Fibroblast of skin of abdomen (primary cell): ENCODE results near the gene CHTF18.

Source experiments
- DNase-seq: peaks from one replicate; pipeline ENCODE4 v3.0.0-alpha.2; 2013

Gene CHTF18

GRCh38 chr16:760545-761343 lies 27.7 kb upstream of the CHTF18 start, which contains the start of gene MSLN:
Gene MSLN (plus strand): TSS chr16:760734. CDS start chr16:762681, 1,947 bp downstream.
- no peak for DNase-seq

GRCh38 chr16:761625-762513 lies 26.6 kb upstream of the CHTF18 start:
- DNase-seq: no peak

GRCh38 chr16:762595-763268 lies 25.7 kb upstream of the CHTF18 start:
- DNase-seq: no peak

GRCh38 chr16:763369-764183 lies 24.8 kb upstream of the CHTF18 start:
- DNase-seq: no peak

- no peak for DNase-seq
Measured at GRCh38 chr16:764184-764750, 24.2 kb upstream of the CHTF18 start.

GRCh38 chr16:764848-765487 lies 23.5 kb upstream of the CHTF18 start:
- no peak for DNase-seq

GRCh38 chr16:765488-765865 lies 22.9 kb upstream of the CHTF18 start:
- no peak for DNase-seq

- no peak for DNase-seq
Measured at GRCh38 chr16:766008-766819, 22.2 kb upstream of the CHTF18 start.

GRCh38 chr16:766820-767640 lies 21.4 kb upstream of the CHTF18 start:
- no peak for DNase-seq

- no peak for DNase-seq
Measured at GRCh38 chr16:767743-768235, 20.6 kb upstream of the CHTF18 start.

- no peak for DNase-seq
Measured at GRCh38 chr16:768428-768827, 20.0 kb upstream of the CHTF18 start.

GRCh38 chr16:769184-769784 lies 19.1 kb upstream of the CHTF18 start:
- no peak for DNase-seq

GRCh38 chr16:769934-770333 lies 18.5 kb upstream of the CHTF18 start:
- no peak for DNase-seq

GRCh38 chr16:770411-770810 lies 18.0 kb upstream of the CHTF18 start:
- no peak for DNase-seq

- DNase-seq: no peak
Measured at GRCh38 chr16:772959-773358, 15.5 kb upstream of the CHTF18 start.

GRCh38 chr16:774086-775001 lies 14.1 kb upstream of the CHTF18 start:
- no peak for DNase-seq

- DNase-seq: no peak
Measured at GRCh38 chr16:775236-775796, 13.1 kb upstream of the CHTF18 start.
